Measurements from ENCODE around the gene DNER. TPM values are rescaled to one million over a fixed set of nuclear protein-coding genes. Genes with fewer than 3 reads are reported as not detected.

Gene DNER
- total and polyA plus RNA-seq, 2 donors from 2014 or later = 16.5 to 21.9 TPM

DNA sequence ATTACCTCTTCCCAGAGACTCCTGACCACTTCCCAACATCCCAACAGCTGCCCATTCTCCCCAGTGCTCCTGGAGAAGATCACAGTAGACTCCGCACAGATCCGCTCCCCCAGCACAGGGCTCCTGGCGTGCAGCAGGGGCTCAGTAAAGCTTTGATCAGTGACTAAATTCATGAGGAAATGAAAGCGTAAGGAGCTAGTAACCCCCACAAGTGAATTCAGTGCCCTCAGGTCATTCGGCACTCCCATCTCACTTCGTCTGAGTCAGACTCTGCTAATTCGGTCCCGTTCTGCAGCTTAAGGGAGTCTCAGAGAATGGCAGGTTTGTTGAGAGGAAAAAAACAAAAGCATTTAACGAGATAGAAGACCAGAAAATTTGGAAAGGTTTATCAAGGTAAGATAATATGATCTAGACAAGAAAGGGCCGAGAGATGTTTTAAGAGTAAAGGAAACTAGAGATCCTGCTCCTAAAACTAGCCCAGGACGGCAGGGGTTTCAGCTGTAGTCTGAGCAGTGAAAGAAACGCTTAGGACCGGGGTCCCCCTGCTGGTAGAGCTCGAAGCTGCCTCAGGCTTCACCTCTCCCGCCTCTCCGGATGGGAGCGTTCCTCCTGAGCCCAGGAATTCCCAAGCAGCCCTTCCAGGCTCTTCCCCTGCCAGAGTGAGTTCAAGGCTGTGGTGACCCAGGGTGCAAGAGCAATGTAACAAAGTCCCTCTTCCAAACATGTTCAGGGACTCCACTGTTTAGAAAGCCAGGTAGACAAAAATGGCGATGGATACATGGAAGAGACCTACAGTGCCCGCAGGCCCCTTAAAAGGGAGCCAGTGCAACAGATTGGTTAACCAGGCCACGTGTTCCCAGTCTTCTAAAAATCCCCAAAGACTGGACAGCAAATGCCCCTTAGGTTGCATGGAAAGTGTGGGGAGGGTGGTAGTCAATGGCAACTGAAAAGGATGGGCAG, 127.3 kb downstream of the DNER start:
- Histone ChIP-seq H3K4me1 (ENCODE audit: control insufficient read depth in 2 of 3, insufficient read depth in 2 of 3, low read depth in 1 of 3, low read length in 3 of 3) (no peaks in the 10 kb centered on the region), H3K27ac (ENCODE audit: low read depth in 2 of 2, low read length in 2 of 2) (no peak overlapping the region), H3K27me3 (ENCODE audit: control insufficient read depth, insufficient read depth, low read length) (no peaks in the 10 kb centered on the region), H3K9me3 (ENCODE audit: control insufficient read depth in 2 of 3, insufficient read depth in 1 of 3, low read length in 3 of 3) (no peaks in the 10 kb centered on the region), H3K9ac (ENCODE audit: low read length in 3 of 3) (no peak overlapping the region), H3K4me3 (ENCODE audit: low read length in 3 of 3) (peak overlapping the region in 1 of 3 donors; percentile 43), H3K36me3 (ENCODE audit: control insufficient read depth in 2 of 3, insufficient read depth in 3 of 3, low read length in 3 of 3) (no peaks in the 10 kb centered on the region)
- TF ChIP-seq, protein P1, sequence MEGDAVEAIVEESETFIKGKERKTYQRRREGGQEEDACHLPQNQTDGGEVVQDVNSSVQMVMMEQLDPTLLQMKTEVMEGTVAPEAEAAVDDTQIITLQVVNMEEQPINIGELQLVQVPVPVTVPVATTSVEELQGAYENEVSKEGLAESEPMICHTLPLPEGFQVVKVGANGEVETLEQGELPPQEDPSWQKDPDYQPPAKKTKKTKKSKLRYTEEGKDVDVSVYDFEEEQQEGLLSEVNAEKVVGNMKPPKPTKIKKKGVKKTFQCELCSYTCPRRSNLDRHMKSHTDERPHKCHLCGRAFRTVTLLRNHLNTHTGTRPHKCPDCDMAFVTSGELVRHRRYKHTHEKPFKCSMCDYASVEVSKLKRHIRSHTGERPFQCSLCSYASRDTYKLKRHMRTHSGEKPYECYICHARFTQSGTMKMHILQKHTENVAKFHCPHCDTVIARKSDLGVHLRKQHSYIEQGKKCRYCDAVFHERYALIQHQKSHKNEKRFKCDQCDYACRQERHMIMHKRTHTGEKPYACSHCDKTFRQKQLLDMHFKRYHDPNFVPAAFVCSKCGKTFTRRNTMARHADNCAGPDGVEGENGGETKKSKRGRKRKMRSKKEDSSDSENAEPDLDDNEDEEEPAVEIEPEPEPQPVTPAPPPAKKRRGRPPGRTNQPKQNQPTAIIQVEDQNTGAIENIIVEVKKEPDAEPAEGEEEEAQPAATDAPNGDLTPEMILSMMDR (IDR thresholded peaks at IDR 0.05; ENCODE audit: borderline replicate concordance, extremely low read depth, insufficient read depth) = peak; percentile 77
- intact Hi-C loops (cut with DNase I) = no loop called here
- FAIRE-seq (no peak), DNase-seq (peak; percentile 78 to 89 (median 85))

DNA sequence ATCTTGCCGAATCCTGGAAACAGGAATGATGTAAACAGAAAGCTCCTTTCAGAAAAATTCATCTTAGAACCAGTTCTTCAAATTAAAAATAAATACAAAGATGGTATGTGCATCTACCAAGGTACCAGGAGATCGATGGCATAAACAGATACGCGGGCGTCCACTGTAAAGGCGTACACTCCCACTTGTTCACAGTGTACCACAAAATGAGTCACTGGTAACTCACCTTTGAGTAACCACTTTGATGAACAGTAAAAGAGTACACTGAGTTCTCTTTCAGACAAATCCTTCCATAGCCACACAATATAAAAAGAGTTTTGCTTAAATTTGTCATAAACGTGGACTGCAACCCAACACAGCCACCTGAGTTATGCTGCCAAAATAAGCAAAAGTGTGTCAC, 128.3 kb downstream of the DNER start:
- TF ChIP-seq, protein P1 (IDR thresholded peaks at IDR 0.05; ENCODE audit: borderline replicate concordance, extremely low read depth, insufficient read depth) = no peak
- Histone ChIP-seq H3K9me3 (ENCODE audit: control insufficient read depth in 2 of 3, insufficient read depth in 1 of 3, low read length in 3 of 3) (no peaks in the 10 kb centered on the region), H3K27me3 (ENCODE audit: control insufficient read depth, insufficient read depth, low read length) (no peaks in the 10 kb centered on the region), H3K36me3 (ENCODE audit: control insufficient read depth in 2 of 3, insufficient read depth in 3 of 3, low read length in 3 of 3) (no peaks in the 10 kb centered on the region), H3K4me3 (ENCODE audit: low read length in 3 of 3) (no peak overlapping the region), H3K27ac (ENCODE audit: low read depth in 2 of 2, low read length in 2 of 2) (no peak overlapping the region), H3K9ac (ENCODE audit: low read length in 3 of 3) (no peak overlapping the region), H3K4me1 (ENCODE audit: control insufficient read depth in 2 of 3, insufficient read depth in 2 of 3, low read depth in 1 of 3, low read length in 3 of 3) (no peaks in the 10 kb centered on the region)
- FAIRE-seq = no peak
- intact Hi-C loops (cut with DNase I) = no loop called here
- no peak for DNase-seq

DNA sequence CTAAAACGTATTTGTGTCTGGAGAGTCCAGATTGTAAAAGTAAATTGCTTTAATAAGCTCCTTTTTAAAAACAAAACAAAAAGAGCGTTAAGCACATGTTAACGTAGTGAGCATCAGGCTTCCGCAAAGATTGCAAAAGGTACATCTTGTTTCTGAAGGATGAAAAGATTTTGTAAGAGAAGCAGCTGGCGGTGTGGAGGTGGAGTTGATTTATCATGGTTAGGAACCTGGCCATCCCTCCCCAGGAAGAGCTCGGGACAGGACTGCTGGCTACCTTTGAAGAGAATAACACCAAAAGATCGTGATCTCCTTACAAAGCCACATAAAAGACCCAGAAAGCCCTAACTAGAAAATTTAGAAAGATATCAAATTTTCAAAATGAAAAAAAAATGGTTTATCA, 132.2 kb downstream of the DNER start:
- no peaks in the 10 kb centered on the region for H3K36me3 ChIP-seq (ENCODE audit: control insufficient read depth in 2 of 3, insufficient read depth in 3 of 3, low read length in 3 of 3)
- no peaks in the 10 kb centered on the region for H3K27me3 ChIP-seq (ENCODE audit: control insufficient read depth, insufficient read depth, low read length)
- intact Hi-C loops (cut with DNase I) = no loop called here
- no peak overlapping the region for H3K4me3 ChIP-seq (ENCODE audit: low read length in 3 of 3)
- TF ChIP-seq, protein P1 (IDR thresholded peaks at IDR 0.05; ENCODE audit: borderline replicate concordance, extremely low read depth, insufficient read depth) = no peak
- FAIRE-seq = no peak
- H3K27ac ChIP-seq (ENCODE audit: low read depth in 2 of 2, low read length in 2 of 2) = no peak overlapping the region
- H3K9me3 ChIP-seq (ENCODE audit: control insufficient read depth in 2 of 3, insufficient read depth in 1 of 3, low read length in 3 of 3) = no peaks in the 10 kb centered on the region
- no peak overlapping the region for H3K9ac ChIP-seq (ENCODE audit: low read length in 3 of 3)
- no peaks in the 10 kb centered on the region for H3K4me1 ChIP-seq (ENCODE audit: control insufficient read depth in 2 of 3, insufficient read depth in 2 of 3, low read depth in 1 of 3, low read length in 3 of 3)
- no peak for DNase-seq

Measured in kidney (tissue), 14 donors.